K562 (cell line): ENCODE results near the gene KRT34.

Experiments
- BHLHE40 ChIP-seq: IDR thresholded peaks from 2 replicates; pipeline ENCODE4 v1.6.1; 2011; ENCODE audit warnings: low read length, improper control_type of control experiment
- BRD4 ChIP-seq: fragments of 200-600 bp; sonication (generic); IDR thresholded peaks from 2 replicates; pipeline ENCODE4 v1.6.1; 2017; ENCODE audit warnings: inconsistent platforms
- ELK1 ChIP-seq: sonication (generic); formaldehyde crosslinking; IDR thresholded peaks from 2 replicates; pipeline ENCODE4 v1.8.1; 2022; ENCODE audit warnings: missing genetic modification reagents
- GABPA ChIP-seq: fragments of 200-800 bp; sonication (Bioruptor generic); conservative IDR thresholded peaks from 2 replicates; pipeline ENCODE4 v1.6.1; 2016; ENCODE audit warnings: low read depth, missing genetic modification characterization, missing compliant biosample characterization
- KAT7 ChIP-seq: sonication (generic); formaldehyde crosslinking; IDR thresholded peaks from 2 replicates; pipeline ENCODE4 v1.8.0; 2022; ENCODE audit warnings: missing genetic modification reagents, mild to moderate bottlenecking, borderline replicate concordance
- NFATC3 ChIP-seq: fragments of 450-650 bp; IDR thresholded peaks from 2 replicates; pipeline ENCODE4 v1.6.1; 2017; ENCODE audit warnings: mild to moderate bottlenecking
- PHF8 ChIP-seq: fragments of 200-600 bp; sonication (generic); IDR thresholded peaks from 2 replicates; pipeline ENCODE4 v1.6.1; 2012; ENCODE audit warnings: mixed run types, mild to moderate bottlenecking, inconsistent platforms, low read length, moderate library complexity, borderline replicate concordance
- PKNOX1 ChIP-seq: fragments of 450-650 bp; IDR thresholded peaks from 2 replicates; pipeline ENCODE4 v1.6.1; 2016
- REST ChIP-seq, 2 experiments: fragments of 450-650 bp; formaldehyde crosslinking in 1 of 2; IDR thresholded peaks; 2 replicates each; pipeline versions ENCODE4 v1.4.0 to v1.6.1; 2014 to 2020; ENCODE audit warnings: mild to moderate bottlenecking in 2 of 2, borderline replicate concordance in 1 of 2, low read depth in 1 of 2
- YY1 ChIP-seq, 3 experiments: IDR thresholded peaks; 2 replicates each; pipeline ENCODE4 v1.6.1; 2011; ENCODE audit warnings: low read length in 2 of 3, mild to moderate bottlenecking in 2 of 3, moderate library complexity in 2 of 3, borderline replicate concordance in 1 of 3, control low read depth in 1 of 3, low read depth in 1 of 3; ENCODE audit not compliant: insufficient read depth in 3 of 3, insufficient replicate concordance in 2 of 3, control insufficient read depth in 1 of 3, insufficient read length in 1 of 3; ENCODE audit errors: extremely low read depth in 1 of 3
- ZBTB17 ChIP-seq: fragments of 450-650 bp; formaldehyde crosslinking; IDR thresholded peaks from 2 replicates; pipeline ENCODE4 v1.4.0; 2020; ENCODE audit warnings: mild to moderate bottlenecking
- ZNF133 ChIP-seq: fragments of 250-450 bp; sonication (Bioruptor Pico); IDR thresholded peaks from 2 replicates; pipeline ENCODE4 v1.4.0; 2020; ENCODE audit warnings: mild to moderate bottlenecking
- TF ChIP-seq, protein P1 (sequence below), 3 experiments: IDR thresholded peaks in 2 of 3; conservative IDR thresholded peaks in 1 of 3; 2 replicates each; pipeline ENCODE4 v1.5.1; 2011 to 2012; ENCODE audit warnings: low read length in 3 of 3, mild to moderate bottlenecking in 3 of 3, control low read depth in 2 of 3, improper control_type of control experiment in 1 of 3, inconsistent platforms in 1 of 3, low read depth in 1 of 3, mixed read lengths in 1 of 3, moderate library complexity in 1 of 3; ENCODE audit not compliant: insufficient read depth in 2 of 3

DNA sequence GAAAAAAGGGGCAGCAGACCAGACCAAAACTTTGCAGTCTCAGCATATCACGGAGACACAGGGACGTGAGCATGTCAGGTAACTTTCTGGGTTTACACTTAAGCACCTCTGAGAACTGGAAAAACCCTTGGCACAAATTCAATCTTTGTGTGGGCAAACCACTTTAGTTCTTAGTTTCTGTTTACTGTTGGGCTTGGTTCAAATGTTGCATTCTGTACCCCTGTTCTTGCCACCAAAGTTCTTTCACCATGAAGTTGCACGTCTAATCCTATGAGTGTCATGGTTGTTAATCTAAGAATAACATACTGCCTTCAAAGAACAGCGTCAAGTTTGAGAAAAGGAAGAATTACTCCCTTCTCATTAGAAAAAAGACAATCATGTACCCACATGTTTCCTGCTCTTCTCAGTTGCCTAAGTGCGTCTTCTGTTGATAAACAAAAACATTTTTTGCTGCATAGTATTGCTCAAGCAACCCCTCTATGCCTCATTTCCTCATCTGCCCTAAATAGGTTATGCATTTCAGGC is 43.1 kb downstream of the KRT34 start:
- TF ChIP-seq YY1 (IDR thresholded peaks at IDR 0.05; ENCODE audit: borderline replicate concordance in 1 of 3, control insufficient read depth in 1 of 3, extremely low read depth in 1 of 3, insufficient read depth in 3 of 3, insufficient read length in 1 of 3, insufficient replicate concordance in 2 of 3, low read depth in 1 of 3, low read length in 2 of 3) (no peak), BRD4 (no peak), BHLHE40 (no peak), ZBTB17 (CRISPR knock-in tag) (no peak), KAT7 (CRISPR knock-in tag) (no peak), ELK1 (CRISPR knock-in tag) (no peak), PKNOX1 (no peak), REST (IDR thresholded peaks at IDR 0.05; ENCODE audit: borderline replicate concordance) (no peak), REST (CRISPR knock-in tag; IDR thresholded peaks at IDR 0.05; ENCODE audit: low read depth) (no peak), ZNF133 (CRISPR knock-in tag) (no peak), PHF8 (no peak), NFATC3 (no peak), GABPA (tag) (no peak)
- TF ChIP-seq, protein P1, sequence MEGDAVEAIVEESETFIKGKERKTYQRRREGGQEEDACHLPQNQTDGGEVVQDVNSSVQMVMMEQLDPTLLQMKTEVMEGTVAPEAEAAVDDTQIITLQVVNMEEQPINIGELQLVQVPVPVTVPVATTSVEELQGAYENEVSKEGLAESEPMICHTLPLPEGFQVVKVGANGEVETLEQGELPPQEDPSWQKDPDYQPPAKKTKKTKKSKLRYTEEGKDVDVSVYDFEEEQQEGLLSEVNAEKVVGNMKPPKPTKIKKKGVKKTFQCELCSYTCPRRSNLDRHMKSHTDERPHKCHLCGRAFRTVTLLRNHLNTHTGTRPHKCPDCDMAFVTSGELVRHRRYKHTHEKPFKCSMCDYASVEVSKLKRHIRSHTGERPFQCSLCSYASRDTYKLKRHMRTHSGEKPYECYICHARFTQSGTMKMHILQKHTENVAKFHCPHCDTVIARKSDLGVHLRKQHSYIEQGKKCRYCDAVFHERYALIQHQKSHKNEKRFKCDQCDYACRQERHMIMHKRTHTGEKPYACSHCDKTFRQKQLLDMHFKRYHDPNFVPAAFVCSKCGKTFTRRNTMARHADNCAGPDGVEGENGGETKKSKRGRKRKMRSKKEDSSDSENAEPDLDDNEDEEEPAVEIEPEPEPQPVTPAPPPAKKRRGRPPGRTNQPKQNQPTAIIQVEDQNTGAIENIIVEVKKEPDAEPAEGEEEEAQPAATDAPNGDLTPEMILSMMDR (IDR thresholded peaks at IDR 0.05 in 2 of 3, conservative IDR thresholded peaks at IDR 0.05 in 1 of 3; ENCODE audit: insufficient read depth in 2 of 3, low read depth in 1 of 3, low read length in 3 of 3): no peak
